GM18951 (cell line): ENCODE measurements around the gene SYP.
"Not testable (repeated sequence)": the region's sequence is repeated elsewhere in the genome, so short reads cannot be mapped to it uniquely, and the experiment has no call there.

Source experiments
- POLR2A ChIP-seq: IDR thresholded peaks from 4 replicates; pipeline ENCODE4 v1.6.1; 2011; ENCODE audit warnings: mild to moderate bottlenecking; ENCODE audit not compliant: insufficient read length, insufficient read depth; ENCODE audit errors: extremely low read depth
- in situ Hi-C: fragments of 300-500 bp; cut with MboI; formaldehyde crosslinking; loops from one replicate; pipeline ENCODE4 v1.12.0; 2022; ENCODE audit warnings: low sequenced_read_pairs, mixed read lengths, inconsistent platforms; ENCODE audit not compliant: unreplicated experiment

Gene SYP

DNA sequence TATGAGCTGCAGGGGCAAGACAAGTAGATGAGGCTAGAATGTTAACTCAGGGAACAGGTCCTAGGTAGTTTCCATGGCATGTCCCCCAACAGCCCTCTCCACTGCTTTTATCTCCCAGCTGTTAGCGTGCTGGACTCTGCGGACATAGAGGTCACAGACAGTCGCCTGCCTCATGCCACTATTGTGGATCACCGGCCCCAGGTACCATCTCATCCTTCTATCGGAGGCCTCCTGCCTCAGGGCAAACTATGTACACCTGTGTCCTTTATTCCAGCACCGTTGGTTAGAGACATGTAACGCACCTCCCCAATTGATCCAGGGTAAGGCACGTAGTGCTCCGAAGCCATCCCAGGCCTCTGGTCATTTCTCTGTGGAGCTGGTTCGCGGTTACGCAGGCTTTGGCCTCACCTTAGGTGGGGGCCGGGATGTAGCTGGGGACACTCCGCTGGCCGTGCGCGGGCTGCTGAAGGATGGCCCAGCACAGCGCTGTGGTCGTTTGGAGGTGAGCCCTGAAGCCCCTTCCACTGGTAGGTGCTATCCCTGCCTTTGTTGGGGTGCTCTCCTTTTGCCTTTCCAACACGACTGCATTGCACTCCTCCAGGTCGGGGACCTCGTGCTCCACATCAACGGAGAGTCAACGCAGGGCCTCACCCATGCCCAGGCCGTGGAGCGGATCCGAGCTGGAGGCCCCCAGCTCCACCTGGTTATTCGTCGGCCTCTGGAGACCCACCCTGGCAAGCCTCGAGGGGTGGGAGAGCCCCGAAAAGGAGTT is 35.2 kb downstream of the SYP start:
- in situ Hi-C loops: no loop called here
- TF ChIP-seq POLR2A: no peak

DNA sequence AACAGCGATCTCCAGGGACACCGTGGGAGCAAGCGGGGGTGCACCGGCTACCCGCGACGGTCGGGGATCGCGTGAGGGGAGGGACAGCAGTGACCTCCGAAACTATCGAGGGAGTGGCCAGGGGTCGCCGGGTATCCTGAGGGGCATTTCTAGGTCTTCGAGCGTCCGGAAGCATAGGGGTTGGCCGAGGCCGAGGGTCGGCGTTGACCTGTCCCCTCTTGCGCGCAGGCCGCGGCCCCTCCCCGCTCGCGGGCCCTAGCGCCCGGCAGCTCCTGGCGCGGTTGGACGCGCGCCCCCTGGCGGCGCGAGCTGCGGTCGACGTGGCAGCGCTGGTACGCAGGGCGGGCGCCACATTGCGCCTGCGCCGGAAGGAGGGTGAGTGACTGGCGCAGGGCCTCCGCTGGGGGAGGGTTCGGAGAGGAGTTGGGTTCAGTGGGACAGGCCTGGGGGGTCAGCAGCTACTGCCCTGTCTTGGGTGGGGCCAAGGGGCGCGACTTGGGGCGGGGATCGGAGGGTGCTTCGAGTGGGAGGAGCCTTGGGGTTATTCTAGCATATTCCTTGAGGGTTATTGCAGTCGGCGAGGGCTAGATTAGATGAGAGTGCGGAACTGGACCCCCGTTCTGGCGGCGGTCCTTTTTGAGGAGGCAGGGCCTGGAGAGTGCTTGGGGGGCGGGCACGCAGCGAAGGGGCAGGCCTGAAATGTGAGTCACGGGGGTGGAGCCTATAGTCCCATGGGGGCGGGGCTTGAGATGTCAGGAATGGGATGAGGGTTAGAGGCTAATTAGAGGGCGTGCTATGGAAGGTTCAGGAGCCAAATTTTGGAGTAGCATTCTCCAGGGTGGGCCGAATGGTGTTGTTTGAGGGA is 36.2 kb downstream of the SYP start:
- in situ Hi-C loops: no loop called here
- TF ChIP-seq POLR2A: peak; percentile 39

DNA sequence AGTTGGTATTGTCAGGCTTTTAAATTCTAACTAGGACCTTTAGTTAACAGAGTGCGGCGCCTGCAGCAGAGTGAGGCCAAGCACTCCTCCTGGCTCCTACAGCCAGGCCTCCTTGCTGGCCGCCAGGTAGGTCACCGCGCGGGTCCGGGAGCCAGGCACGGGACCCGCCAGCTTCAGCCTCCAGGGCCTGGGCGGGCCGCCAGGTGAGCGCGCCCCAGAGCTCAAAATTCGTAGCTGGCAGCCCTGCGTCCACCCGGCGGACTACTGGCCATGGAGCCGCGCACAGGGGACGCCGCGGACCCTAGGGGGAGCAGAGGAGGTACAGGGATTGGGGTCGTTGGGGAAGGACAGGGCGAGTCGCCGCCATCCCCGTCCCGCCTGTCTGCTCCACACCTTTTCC is 37.4 kb downstream of the SYP start, which contains the start of gene MAGIX:
Gene MAGIX (plus strand): TSS at position 139 of the 400 bp plus-strand sequence. CDS start 132 bp downstream, at position 271.
- in situ Hi-C loops: no loop called here
- no peak for TF ChIP-seq POLR2A

DNA sequence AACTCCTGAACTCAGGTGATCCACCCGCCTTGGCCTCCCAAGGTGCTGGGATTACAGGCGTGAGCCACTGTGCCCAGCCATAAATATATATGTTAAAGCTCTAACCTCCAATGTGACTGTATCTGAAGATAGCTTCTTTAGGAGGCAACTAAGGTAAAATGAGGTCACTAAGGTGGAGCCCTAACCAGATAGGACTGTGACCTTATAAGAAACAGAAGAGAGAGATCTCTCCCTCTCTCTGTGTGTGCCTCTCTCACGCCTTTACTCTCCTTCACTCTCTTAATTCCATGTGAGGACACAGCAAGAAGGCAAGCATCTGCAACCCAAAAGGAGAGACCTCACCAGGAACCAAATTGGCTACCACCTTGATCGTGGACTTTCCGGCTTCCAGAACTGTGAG is 38.4 kb downstream of the SYP start:
- no peak for TF ChIP-seq POLR2A
- in situ Hi-C loops: no loop called here

DNA sequence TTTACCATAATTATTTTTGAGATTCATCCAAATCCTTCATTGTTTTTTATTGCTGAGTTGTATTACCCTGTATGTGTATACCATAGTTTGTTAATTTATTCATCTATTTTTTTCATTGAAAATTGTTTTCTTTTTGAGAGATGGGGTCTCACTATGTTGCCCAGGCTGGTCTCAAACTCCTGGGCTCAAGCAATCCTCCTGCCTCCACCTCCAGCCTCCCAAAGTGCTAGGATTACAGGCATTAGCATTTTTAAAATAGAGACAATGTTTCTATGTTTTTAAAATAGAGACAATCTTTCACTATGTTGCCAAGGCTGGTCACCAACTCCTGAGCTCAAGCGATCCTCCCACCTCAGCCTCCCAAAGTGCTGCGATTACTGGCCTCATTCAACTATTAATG is 39.1 kb downstream of the SYP start:
- no peak for TF ChIP-seq POLR2A
- in situ Hi-C loops: no loop called here

DNA sequence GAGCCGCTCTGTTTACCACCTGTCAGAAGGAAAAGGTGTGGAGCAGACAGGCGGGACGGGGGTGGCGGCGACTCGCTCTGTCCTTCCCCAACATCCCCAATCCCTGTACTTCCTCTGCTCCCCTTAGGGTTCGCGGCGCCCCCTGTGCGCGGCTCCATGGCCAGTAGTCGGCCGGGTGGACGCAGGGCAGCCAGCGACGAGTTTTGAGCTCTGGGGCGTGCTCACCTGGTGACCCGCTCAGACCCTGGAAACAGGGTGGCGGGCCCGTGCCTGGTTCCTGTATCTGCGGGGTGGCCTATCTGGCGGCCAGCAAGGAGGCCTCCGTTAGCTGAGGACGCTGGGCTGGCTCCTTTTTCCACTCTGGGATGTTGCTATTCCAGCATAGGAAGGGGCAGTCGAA is 42.8 kb downstream of the SYP start:
- no peak for TF ChIP-seq POLR2A
- in situ Hi-C loops: no loop called here

DNA sequence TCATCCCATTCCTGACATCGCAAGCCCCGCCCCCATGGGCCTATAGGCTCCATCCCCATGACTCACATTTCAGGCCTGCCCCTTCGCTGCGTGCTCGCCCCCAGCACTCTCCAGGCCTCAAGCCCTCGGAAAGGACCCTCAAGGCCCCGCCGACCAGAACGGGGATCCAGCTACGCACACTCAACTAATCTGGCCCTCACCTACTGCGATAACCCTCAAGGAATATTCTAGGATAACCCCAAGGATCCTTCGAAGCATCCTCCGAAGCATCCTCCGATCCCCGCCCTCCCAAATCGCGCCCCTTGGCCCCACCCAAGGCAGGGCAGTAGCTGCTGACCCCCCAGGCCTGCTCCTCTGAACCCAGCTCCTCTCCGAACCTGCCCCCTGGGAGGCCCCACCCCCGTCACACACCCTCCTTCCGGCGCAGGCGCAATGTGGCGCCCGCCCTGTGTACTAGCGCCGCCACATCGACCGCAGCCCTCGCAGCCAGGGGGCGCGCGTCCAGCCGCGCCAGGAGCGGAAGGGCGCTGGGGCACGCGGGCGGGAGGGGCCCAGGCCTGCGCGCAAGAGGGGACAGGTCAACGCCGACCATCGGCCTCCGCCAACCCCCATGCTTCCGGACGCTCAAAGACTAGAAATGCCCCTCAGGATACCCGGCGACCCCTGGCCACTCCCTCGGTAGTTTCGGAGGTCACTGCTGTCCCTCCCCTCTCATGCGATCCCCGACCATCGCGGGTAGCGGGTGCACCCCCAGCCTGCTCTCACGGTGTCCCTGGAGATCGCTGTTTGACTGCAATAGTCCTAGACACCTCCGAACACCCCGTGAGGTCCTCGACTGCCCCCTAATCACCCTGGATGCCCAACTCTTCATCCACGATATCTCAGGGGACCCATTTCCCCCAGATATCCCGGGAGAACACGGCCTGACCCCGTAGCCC is 43.8 kb downstream of the SYP start:
- peak; percentile 49 for TF ChIP-seq POLR2A
- in situ Hi-C loops: no loop called here

DNA sequence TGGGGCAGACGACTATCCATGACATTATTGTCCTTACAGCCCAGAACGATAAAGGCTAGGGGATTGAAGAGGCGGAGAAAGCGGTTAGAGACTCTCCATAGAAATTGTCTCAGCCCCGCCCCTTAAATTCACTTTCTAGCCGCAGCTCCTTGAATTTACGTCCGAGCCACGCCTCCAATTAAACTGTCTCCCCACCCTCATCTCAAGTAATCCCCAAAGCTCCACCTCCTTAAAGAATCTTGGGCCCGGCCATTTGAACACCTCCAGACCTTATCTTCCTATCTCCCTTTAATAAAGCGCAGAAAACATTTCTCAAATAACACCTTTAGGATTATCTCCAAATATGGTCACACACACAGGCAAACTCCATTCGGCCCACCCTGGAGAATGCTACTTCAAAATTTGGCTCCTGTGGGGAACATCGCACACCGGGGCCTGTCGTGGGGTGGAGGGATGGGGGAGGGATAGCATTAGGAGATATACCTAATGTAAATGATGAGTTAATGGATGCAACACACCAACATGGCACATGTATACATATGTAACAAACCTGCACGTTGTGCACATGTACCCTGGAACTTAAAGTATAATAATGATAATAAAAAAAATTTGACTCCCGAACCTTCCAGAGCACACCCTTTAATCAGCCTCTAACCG is 44.6 kb downstream of the SYP start:
- in situ Hi-C loops: no loop called here
- TF ChIP-seq POLR2A: no peak

DNA sequence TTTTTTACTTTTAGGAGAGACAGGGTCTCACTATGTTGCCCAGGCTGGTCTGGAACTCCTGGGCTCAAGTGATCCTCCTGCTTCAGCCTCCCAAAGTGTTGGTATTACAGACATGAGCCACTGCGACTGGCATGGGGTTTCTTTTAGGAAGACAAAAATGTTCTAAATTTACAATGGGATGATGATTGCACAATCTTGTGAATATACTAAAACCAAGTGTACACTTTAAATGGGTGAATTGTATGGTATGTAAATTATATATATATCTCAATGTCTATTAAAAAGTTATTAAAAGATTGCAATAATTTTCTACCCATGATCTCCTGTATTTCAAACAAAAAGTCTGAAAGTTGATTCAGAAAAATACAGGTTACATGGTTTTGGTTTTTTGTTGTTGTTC is 46.5 kb downstream of the SYP start:
- in situ Hi-C loops: no loop called here
- no peak for TF ChIP-seq POLR2A

DNA sequence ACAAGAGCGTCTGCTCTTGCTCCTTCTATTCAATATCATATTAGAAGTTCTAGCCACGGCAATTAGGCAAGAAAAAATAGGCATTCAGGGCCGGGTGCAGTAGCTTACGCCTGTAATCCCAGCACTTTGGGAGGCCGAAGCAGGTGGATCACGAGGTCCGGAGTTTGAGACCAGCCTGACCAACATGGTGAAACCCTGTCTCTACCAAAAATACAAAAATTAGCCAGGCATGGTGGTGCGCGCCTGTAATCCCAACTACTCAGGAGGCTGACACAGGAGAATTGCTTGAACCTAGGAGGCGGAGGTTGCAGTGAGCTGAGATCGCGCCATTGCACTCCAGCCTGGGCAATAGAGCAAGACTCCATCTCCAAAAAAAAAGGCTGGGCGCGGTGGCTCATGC is 50.7 kb downstream of the SYP start:
- in situ Hi-C loops: not testable (repeated sequence)

DNA sequence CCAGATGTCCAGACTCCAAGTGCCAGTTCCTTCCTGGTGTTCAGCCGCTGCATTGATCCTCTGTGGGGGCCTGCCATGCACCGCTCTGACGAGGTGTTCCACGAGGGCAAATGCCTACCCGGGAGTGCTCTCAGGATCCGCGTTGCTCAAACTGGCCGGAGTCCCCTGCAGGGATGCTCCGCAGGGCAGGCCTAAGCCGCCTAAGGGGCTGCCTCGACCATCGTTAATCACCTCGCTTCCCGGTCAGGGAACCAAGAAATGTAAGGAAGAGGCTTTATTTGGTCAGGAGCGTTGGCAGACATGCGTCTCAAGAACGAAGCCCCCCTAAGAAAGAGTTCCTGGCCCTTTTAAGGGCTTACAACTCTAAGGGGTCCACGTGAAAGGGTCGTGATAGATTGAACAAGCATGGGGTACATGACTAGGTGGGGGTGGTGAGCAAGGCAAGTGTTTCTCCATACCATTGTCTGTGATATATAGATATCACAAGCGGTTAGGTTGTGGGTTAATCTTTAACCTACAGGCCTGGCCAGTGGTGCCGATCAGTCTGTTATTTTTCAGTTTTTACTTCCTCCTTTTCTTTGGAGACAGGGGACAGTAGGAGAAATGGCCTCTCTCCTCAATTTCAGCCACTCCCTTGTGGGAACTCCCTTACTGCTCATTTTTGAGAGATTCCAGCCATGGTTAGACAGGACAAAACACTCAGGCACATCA is 51.4 kb downstream of the SYP start:
- in situ Hi-C loops: not testable (repeated sequence)

DNA sequence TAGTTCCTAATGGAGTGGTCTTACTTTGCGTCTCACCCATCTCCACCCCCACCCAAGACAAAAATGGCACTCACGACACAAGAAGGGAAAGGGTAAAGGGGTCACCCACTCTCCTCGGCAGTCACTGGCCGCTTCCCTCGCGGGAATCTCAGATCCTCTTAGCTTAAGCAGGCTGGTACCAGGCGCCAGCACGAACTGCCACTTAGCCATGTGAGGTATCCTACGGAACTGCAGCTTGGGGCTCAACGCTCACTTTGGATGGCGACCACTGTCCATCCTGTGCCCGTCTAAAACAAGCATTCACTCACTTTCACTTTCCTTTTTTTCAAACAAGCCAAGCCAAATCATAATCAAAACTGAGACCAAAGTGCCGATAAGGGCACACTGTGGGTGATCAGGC is 52.1 kb downstream of the SYP start:
- in situ Hi-C loops: no loop called here

More for the DNA sequence above, 52.1 kb downstream of the SYP start:
- TF ChIP-seq POLR2A: no peak
